Right atrium auricular region (tissue), 2 donors: ENCODE results near the gene RBM6. TPM values are rescaled to one million over a fixed set of nuclear protein-coding genes. Genes with fewer than 3 reads are reported as not detected.
"Not testable (repeated sequence)": the region's sequence is repeated elsewhere in the genome, so short reads cannot be mapped to it uniquely, and the experiment has no call there.

Experiments
- DNase-seq: peaks from one replicate; pipeline ENCODE4 v3.0.0-alpha.2; 2019; ENCODE audit warnings: low spot score
- H3K27ac ChIP-seq, 2 donors: fragments of 200-600 bp; sonication (generic); 1 replicate in 1 of 2; 2 replicates in 1 of 2; pipeline ENCODE4 v1.5.1; 2016 to 2019
- H3K27me3 ChIP-seq, 2 donors: fragments of 200-600 bp; sonication (generic); one replicate each; pipeline versions ENCODE4 v1.5.1 to v1.6.0; 2017 to 2019
- H3K36me3 ChIP-seq: fragments of 200-600 bp; sonication (generic); one replicate; pipeline ENCODE4 v1.5.1; 2016
- H3K4me1 ChIP-seq, 2 donors: fragments of 200-600 bp; sonication (generic); one replicate each; pipeline versions ENCODE4 v1.5.1 to v1.6.0; 2017 to 2019
- H3K4me3 ChIP-seq, 2 donors: fragments of 200-600 bp; sonication (generic); 1 replicate in 1 of 2; 2 replicates in 1 of 2; pipeline ENCODE4 v1.5.1; 2017 to 2019; ENCODE audit warnings: mild to moderate bottlenecking in 1 of 2, moderate library complexity in 1 of 2
- H3K9me3 ChIP-seq, 2 donors: fragments of 200-600 bp; sonication (generic); one replicate each; pipeline ENCODE4 v1.5.1; 2019
- CTCF ChIP-seq, 2 donors: fragments of 200-600 bp; sonication (generic); IDR thresholded peaks; one replicate each; pipeline ENCODE4 v1.5.1; 2019; ENCODE audit warnings: antibody characterized with exemption in 2 of 2
- total RNA-seq, 2 donors: library from RNA; depleted of rRNA; stranded (reverse); fragments of >200 nt; gene quantifications; one replicate each; pipeline ENCODE4 v1.1.0, GENCODE V29; 2016

RBM6 gene
- total RNA-seq, 2 donors from 2014 or later: 34.6 to 38.0 TPM

GRCh38 chr3:49930922-49931321 lies 9.0 kb upstream of the RBM6 start:
- no peak overlapping the region for H3K4me3 ChIP-seq
- no peaks in the 10 kb centered on the region for H3K27me3 ChIP-seq
- TF ChIP-seq CTCF (IDR thresholded peaks at IDR 0.05): no peak
- H3K9me3 ChIP-seq: no peaks in the 10 kb centered on the region
- H3K4me1 ChIP-seq: peaks cover 0 to 26% of the 10 kb centered on the region in 2 donors
- H3K36me3 ChIP-seq: no peaks in the 10 kb centered on the region
- DNase-seq: no peak
- H3K27ac ChIP-seq: peak overlapping the region; percentile 86 to 89

GRCh38 chr3:49932281-49932680 lies 7.7 kb upstream of the RBM6 start:
- H3K27me3 ChIP-seq, H3K4me3 ChIP-seq: not testable (repeated sequence)

GRCh38 chr3:49937090-49937489 lies 2.9 kb upstream of the RBM6 start:
- Histone ChIP-seq H3K27ac (no peak overlapping the region), H3K9me3 (no peaks in the 10 kb centered on the region), H3K4me3 (no peak overlapping the region), H3K4me1 (peaks cover 0 to 19% of the 10 kb centered on the region in 2 donors), H3K36me3 (no peaks in the 10 kb centered on the region), H3K27me3 (no peaks in the 10 kb centered on the region)
- DNase-seq: no peak
- TF ChIP-seq CTCF (IDR thresholded peaks at IDR 0.05): no peak

More at GRCh38 chr3:49932281-49932680, 7.7 kb upstream of the RBM6 start:
- H3K27ac ChIP-seq, DNase-seq, H3K36me3 ChIP-seq, H3K9me3 ChIP-seq: not testable (repeated sequence)
- peaks cover 0 to 26% of the 10 kb centered on the region in 2 donors for H3K4me1 ChIP-seq

- H3K36me3 ChIP-seq: no peaks in the 10 kb centered on the region
- no peaks in the 10 kb centered on the region for H3K27me3 ChIP-seq
- TF ChIP-seq CTCF (IDR thresholded peaks at IDR 0.05): no peak
- H3K9me3 ChIP-seq: no peaks in the 10 kb centered on the region
- peak overlapping the region; percentile 81 to 84 for H3K4me3 ChIP-seq
- peak overlapping the region; percentile 94 to 97 for H3K27ac ChIP-seq
- peaks cover 0 to 19% of the 10 kb centered on the region in 2 donors for H3K4me1 ChIP-seq
- DNase-seq: no peak
Measured at GRCh38 chr3:49940667-49941249, 808 bp downstream of the RBM6 start.

GRCh38 chr3:49942651-49943050 lies 2.7 kb downstream of the RBM6 start:
- H3K4me3 ChIP-seq: no peak overlapping the region
- no peaks in the 10 kb centered on the region for H3K36me3 ChIP-seq
- H3K4me1 ChIP-seq: peaks cover 0 to 19% of the 10 kb centered on the region in 2 donors
- DNase-seq: no peak
- no peaks in the 10 kb centered on the region for H3K27me3 ChIP-seq
- no peak for TF ChIP-seq CTCF (IDR thresholded peaks at IDR 0.05)
- no peaks in the 10 kb centered on the region for H3K9me3 ChIP-seq
- H3K27ac ChIP-seq: no peak overlapping the region

GRCh38 chr3:49952924-49953323 lies 13.0 kb downstream of the RBM6 start:
- no peak for TF ChIP-seq CTCF (IDR thresholded peaks at IDR 0.05)
- Histone ChIP-seq H3K4me1 (peaks cover 0 to 14% of the 10 kb centered on the region in 2 donors), H3K27ac (no peak overlapping the region)

More at GRCh38 chr3:49952924-49953323, 13.0 kb downstream of the RBM6 start:
- DNase-seq: no peak
- H3K36me3 ChIP-seq: no peaks in the 10 kb centered on the region
- H3K4me3 ChIP-seq: no peak overlapping the region
- H3K9me3 ChIP-seq: no peaks in the 10 kb centered on the region
- no peaks in the 10 kb centered on the region for H3K27me3 ChIP-seq
